ENCODE results near the gene LTB4R2. TPM values are rescaled to one million over a fixed set of nuclear protein-coding genes. Genes with fewer than 3 reads are reported as not detected.

The LTB4R2 gene
- total RNA-seq, 1 donor from 2014 or later = 3.0 TPM

DNA sequence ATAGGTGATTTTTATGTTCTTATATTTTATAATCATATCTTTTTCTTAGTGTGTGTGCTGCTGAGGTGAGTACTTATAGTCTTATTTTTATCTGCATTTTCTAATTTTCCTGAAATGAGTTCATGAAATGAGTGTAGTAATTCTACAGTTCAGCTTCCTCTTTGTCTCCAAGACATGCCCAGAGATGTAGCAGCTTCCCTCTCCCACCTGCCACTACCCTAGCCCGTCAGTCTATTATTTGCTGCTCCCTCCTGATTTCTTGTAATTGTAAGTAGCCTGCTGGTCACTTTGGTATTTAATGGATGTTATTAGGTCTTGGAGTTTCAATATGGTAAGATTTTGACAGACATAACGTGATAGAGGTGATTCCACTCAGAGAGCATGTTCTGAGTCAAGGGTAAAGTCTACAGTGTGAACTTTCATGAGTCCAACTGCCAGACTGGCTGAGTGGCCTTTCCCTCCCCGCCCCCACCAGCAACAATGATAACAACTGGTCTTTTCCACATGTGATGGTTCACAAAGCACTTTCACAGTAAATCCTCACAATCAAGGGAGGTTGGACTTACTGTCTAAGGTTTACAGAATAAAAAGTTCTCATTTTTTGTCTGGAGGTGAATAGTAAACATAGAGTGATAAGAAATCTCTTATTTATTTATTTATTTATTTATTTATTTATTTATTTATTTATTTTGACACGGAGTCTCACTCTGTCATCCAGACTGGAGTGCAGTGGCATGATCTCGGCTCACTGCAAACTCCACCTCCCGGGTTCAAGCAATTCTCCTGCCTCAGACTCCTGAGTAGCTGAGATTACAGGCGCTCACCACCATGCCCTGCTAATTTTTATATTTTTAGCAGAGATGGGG is 34.1 kb downstream of the LTB4R2 start:
- TF ChIP-seq, protein P1, sequence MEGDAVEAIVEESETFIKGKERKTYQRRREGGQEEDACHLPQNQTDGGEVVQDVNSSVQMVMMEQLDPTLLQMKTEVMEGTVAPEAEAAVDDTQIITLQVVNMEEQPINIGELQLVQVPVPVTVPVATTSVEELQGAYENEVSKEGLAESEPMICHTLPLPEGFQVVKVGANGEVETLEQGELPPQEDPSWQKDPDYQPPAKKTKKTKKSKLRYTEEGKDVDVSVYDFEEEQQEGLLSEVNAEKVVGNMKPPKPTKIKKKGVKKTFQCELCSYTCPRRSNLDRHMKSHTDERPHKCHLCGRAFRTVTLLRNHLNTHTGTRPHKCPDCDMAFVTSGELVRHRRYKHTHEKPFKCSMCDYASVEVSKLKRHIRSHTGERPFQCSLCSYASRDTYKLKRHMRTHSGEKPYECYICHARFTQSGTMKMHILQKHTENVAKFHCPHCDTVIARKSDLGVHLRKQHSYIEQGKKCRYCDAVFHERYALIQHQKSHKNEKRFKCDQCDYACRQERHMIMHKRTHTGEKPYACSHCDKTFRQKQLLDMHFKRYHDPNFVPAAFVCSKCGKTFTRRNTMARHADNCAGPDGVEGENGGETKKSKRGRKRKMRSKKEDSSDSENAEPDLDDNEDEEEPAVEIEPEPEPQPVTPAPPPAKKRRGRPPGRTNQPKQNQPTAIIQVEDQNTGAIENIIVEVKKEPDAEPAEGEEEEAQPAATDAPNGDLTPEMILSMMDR (IDR thresholded peaks at IDR 0.05) = no peak
- Histone ChIP-seq H3K9me3 (no peaks in the 10 kb centered on the region), H3K36me3 (no peaks in the 10 kb centered on the region), H3K27me3 (no peaks in the 10 kb centered on the region), H3K4me1 (no peaks in the 10 kb centered on the region), H3K27ac (no peak overlapping the region), H3K4me3 (no peak overlapping the region)
- intact Hi-C loops (cut with DNase I) = no loop called here
- DNase-seq (ENCODE audit: low spot score in 2 of 2) = no peak

DNA sequence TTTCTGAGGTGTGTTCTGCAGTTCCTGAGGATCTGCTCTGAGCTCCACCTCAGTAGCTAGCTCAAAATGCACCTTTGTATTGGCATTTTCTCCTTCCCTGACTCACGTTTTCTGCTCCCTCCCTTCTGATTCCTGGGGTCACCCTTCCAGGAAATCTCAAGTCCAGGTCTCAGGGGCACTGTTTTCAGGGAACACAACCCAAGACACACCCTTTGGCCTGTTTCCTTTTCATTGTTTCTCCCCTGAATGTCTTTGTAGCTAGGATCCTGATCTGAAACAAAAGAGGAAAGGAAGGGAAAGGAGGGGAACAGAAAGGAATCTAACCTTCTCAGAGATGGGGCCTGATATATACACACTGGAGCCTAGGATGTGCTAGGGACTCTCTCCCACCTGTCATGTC is 37.2 kb downstream of the LTB4R2 start:
- DNase-seq (ENCODE audit: low spot score in 2 of 2) = no peak
- H3K4me3 ChIP-seq = no peak overlapping the region
- H3K9me3 ChIP-seq = no peaks in the 10 kb centered on the region
- TF ChIP-seq, protein P1 (IDR thresholded peaks at IDR 0.05) = no peak
- no peaks in the 10 kb centered on the region for H3K27me3 ChIP-seq
- H3K4me1 ChIP-seq = no peaks in the 10 kb centered on the region
- no peak overlapping the region for H3K27ac ChIP-seq
- no peaks in the 10 kb centered on the region for H3K36me3 ChIP-seq
- intact Hi-C loops (cut with DNase I) = no loop called here

DNA sequence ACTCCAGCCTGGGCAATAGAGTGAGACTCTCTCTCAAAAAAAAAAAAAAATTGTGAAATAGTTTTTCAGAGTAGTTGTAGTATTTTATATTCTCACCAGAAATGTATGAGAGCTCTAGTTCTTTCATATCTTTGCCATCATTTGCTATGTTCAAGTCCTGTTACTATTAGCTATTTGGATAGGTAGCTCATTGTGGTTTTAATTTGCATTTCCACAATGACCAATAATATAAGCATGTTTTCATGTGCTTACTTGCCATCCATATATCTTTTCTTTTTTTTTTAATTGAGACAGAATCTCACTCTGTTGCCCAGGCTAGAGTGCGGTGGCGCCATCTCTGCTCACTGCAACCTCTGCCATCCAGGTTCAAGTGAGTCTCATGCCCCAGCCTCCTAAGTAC is 38.2 kb downstream of the LTB4R2 start:
- TF ChIP-seq, protein P1 (IDR thresholded peaks at IDR 0.05) = no peak
- no peak overlapping the region for H3K27ac ChIP-seq
- intact Hi-C loops (cut with DNase I) = no loop called here
- H3K4me3 ChIP-seq = no peak overlapping the region
- no peak for DNase-seq (ENCODE audit: low spot score in 2 of 2)
- H3K27me3 ChIP-seq = no peaks in the 10 kb centered on the region
- no peaks in the 10 kb centered on the region for H3K9me3 ChIP-seq
- no peaks in the 10 kb centered on the region for H3K36me3 ChIP-seq
- H3K4me1 ChIP-seq = no peaks in the 10 kb centered on the region

- Histone ChIP-seq H3K36me3 (no peaks in the 10 kb centered on the region), H3K4me1 (no peaks in the 10 kb centered on the region), H3K9me3 (no peaks in the 10 kb centered on the region), H3K4me3 (no peak overlapping the region), H3K27me3 (no peaks in the 10 kb centered on the region), H3K27ac (no peak overlapping the region)
- intact Hi-C loops (cut with DNase I) = no loop called here
- no peak for DNase-seq (ENCODE audit: low spot score in 2 of 2)
- TF ChIP-seq, protein P1 (IDR thresholded peaks at IDR 0.05) = no peak
These were observed 39.8 kb downstream of the LTB4R2 start for GRCh38 chr14:24349742-24350141.

- no peak for DNase-seq (ENCODE audit: low spot score in 2 of 2)
- intact Hi-C loops (cut with DNase I) = no loop called here
- H3K9me3 ChIP-seq = no peaks in the 10 kb centered on the region
- no peaks in the 10 kb centered on the region for H3K36me3 ChIP-seq
- H3K4me3 ChIP-seq = no peak overlapping the region
- no peaks in the 10 kb centered on the region for H3K4me1 ChIP-seq
- H3K27ac ChIP-seq = no peak overlapping the region
- TF ChIP-seq, protein P1 (IDR thresholded peaks at IDR 0.05) = no peak
- no peaks in the 10 kb centered on the region for H3K27me3 ChIP-seq
These were observed 41.6 kb downstream of the LTB4R2 start for GRCh38 chr14:24351517-24351916.
